KMS-11 (cell line): ENCODE measurements around the gene DIP2C.

Experiments
- H2AFZ ChIP-seq: fragments of 200-600 bp; sonication (generic); 2 replicates; pipeline ENCODE4 v1.6.1; 2016; ENCODE audit warnings: antibody characterized with exemption, mixed run types, low read depth
- H3K27ac ChIP-seq: fragments of 200-600 bp; sonication (generic); 2 replicates; pipeline ENCODE4 v1.6.1; 2016; ENCODE audit warnings: mild to moderate bottlenecking, mixed run types
- H3K27me3 ChIP-seq: fragments of 200-600 bp; sonication (generic); 2 replicates; pipeline ENCODE4 v1.6.1; 2017; ENCODE audit warnings: mild to moderate bottlenecking, low read depth, mixed run types, moderate library complexity; ENCODE audit not compliant: insufficient read depth
- H3K36me3 ChIP-seq: fragments of 200-600 bp; sonication (generic); 2 replicates; pipeline ENCODE4 v1.6.1; 2017; ENCODE audit warnings: mild to moderate bottlenecking, mixed run types; ENCODE audit not compliant: insufficient read depth
- H3K4me1 ChIP-seq: fragments of 200-600 bp; sonication (generic); 2 replicates; pipeline ENCODE4 v1.6.1; 2016; ENCODE audit warnings: mild to moderate bottlenecking, low read depth, mixed run types; ENCODE audit not compliant: poor library complexity, severe bottlenecking
- H3K4me2 ChIP-seq: fragments of 200-600 bp; sonication (generic); 2 replicates; pipeline ENCODE4 v1.7.0; 2016; ENCODE audit warnings: mild to moderate bottlenecking, mixed run types
- H3K4me3 ChIP-seq: fragments of 200-600 bp; sonication (generic); IDR thresholded peaks from 2 replicates; pipeline ENCODE4 v1.6.1; 2017; ENCODE audit warnings: low read depth, low read length, mixed read lengths; ENCODE audit not compliant: insufficient read depth
- H3K79me2 ChIP-seq: fragments of 200-600 bp; sonication (generic); 2 replicates; pipeline ENCODE4 v1.6.1; 2016; ENCODE audit warnings: low read depth, mixed run types; ENCODE audit not compliant: insufficient read depth
- H3K9ac ChIP-seq: fragments of 200-600 bp; sonication (generic); 2 replicates; pipeline ENCODE4 v1.6.1; 2016; ENCODE audit warnings: mild to moderate bottlenecking, mixed run types
- H4K20me1 ChIP-seq: fragments of 200-600 bp; sonication (generic); 2 replicates; pipeline ENCODE4 v1.6.1; 2016; ENCODE audit warnings: mild to moderate bottlenecking, mixed run types; ENCODE audit not compliant: insufficient read depth
- CTCF ChIP-seq: fragments of 200-600 bp; sonication (generic); conservative IDR thresholded peaks from 2 replicates; pipeline ENCODE4 v1.6.1; 2017; ENCODE audit warnings: low read depth, mild to moderate bottlenecking, antibody characterized with exemption, low read length, moderate library complexity, mixed read lengths

Gene DIP2C

GRCh38 chr10:299969-300368 is 389.5 kb downstream of the DIP2C start:
- no peak overlapping the region for H3K4me3 ChIP-seq

GRCh38 chr10:299512-299911 is 390.0 kb downstream of the DIP2C start:
- H3K4me1 ChIP-seq = no peaks in the 10 kb centered on the region
- TF ChIP-seq CTCF = no peak
- no peak overlapping the region for H3K4me2 ChIP-seq
- no peak overlapping the region for H2AFZ ChIP-seq
- no peaks in the 10 kb centered on the region for H3K27me3 ChIP-seq
- H3K79me2 ChIP-seq = no peaks in the 10 kb centered on the region
- H4K20me1 ChIP-seq = no peaks in the 10 kb centered on the region
- H3K4me3 ChIP-seq = no peak overlapping the region
- H3K27ac ChIP-seq = no peak overlapping the region
- H3K9ac ChIP-seq = no peak overlapping the region
- H3K36me3 ChIP-seq = no peaks in the 10 kb centered on the region

More at GRCh38 chr10:299969-300368, 389.5 kb downstream of the DIP2C start:
- no peak overlapping the region for H2AFZ ChIP-seq
- no peak for TF ChIP-seq CTCF
- no peaks in the 10 kb centered on the region for H3K4me1 ChIP-seq
- no peak overlapping the region for H3K27ac ChIP-seq
- no peaks in the 10 kb centered on the region for H3K79me2 ChIP-seq
- no peaks in the 10 kb centered on the region for H3K27me3 ChIP-seq
- H4K20me1 ChIP-seq = no peaks in the 10 kb centered on the region
- H3K9ac ChIP-seq = no peak overlapping the region
- H3K4me2 ChIP-seq = no peak overlapping the region
- H3K36me3 ChIP-seq = no peaks in the 10 kb centered on the region

- H3K4me3 ChIP-seq = no peak overlapping the region
- H3K9ac ChIP-seq = no peak overlapping the region
Measured at GRCh38 chr10:298033-298432, 391.4 kb downstream of the DIP2C start.

GRCh38 chr10:297567-297966 is 391.9 kb downstream of the DIP2C start:
- Histone ChIP-seq H3K4me3 (no peak overlapping the region), H3K4me1 (no peaks in the 10 kb centered on the region), H3K79me2 (no peaks in the 10 kb centered on the region), H3K36me3 (no peaks in the 10 kb centered on the region), H3K9ac (no peak overlapping the region), H3K27ac (no peak overlapping the region), H3K27me3 (no peaks in the 10 kb centered on the region), H2AFZ (no peak overlapping the region), H4K20me1 (no peaks in the 10 kb centered on the region), H3K4me2 (no peak overlapping the region)
- TF ChIP-seq CTCF = no peak

More at GRCh38 chr10:298033-298432, 391.4 kb downstream of the DIP2C start:
- Histone ChIP-seq H3K4me2 (no peak overlapping the region), H2AFZ (no peak overlapping the region), H3K79me2 (no peaks in the 10 kb centered on the region), H3K27ac (no peak overlapping the region), H3K36me3 (no peaks in the 10 kb centered on the region), H3K4me1 (no peaks in the 10 kb centered on the region), H3K27me3 (no peaks in the 10 kb centered on the region), H4K20me1 (no peaks in the 10 kb centered on the region)
- TF ChIP-seq CTCF = no peak

- Histone ChIP-seq H3K79me2 (no peaks in the 10 kb centered on the region), H3K4me3 (no peak overlapping the region), H2AFZ (no peak overlapping the region), H3K36me3 (no peaks in the 10 kb centered on the region), H3K27ac (no peak overlapping the region), H3K4me2 (no peak overlapping the region), H3K9ac (no peak overlapping the region), H3K27me3 (no peaks in the 10 kb centered on the region), H4K20me1 (no peaks in the 10 kb centered on the region), H3K4me1 (no peaks in the 10 kb centered on the region)
- no peak for TF ChIP-seq CTCF
Measured at GRCh38 chr10:293636-294035, 395.8 kb downstream of the DIP2C start.
